H1 (cell line): Measurements from ENCODE around the gene FIGNL1.

Source experiments
- CHD2 ChIP-seq: IDR thresholded peaks from 2 replicates; pipeline ENCODE4 v1.6.1; 2012; ENCODE audit warnings: low read length, improper control_type of control experiment
- CREB1 ChIP-seq: IDR thresholded peaks from 2 replicates; pipeline ENCODE4 v1.6.1; 2012; ENCODE audit warnings: inconsistent platforms
- CTCF ChIP-seq, 3 experiments: IDR thresholded peaks; 1 replicate in 2 of 3; 2 replicates in 1 of 3; pipeline versions ENCODE4 v1.5.1 to v1.6.1; 2011; ENCODE audit warnings: low read length in 3 of 3, mild to moderate bottlenecking in 3 of 3, inconsistent platforms in 2 of 3, low read depth in 1 of 3, moderate library complexity in 1 of 3; ENCODE audit not compliant: insufficient read depth in 1 of 3; ENCODE audit errors: control extremely low read depth in 1 of 3
- EP300 ChIP-seq, 2 experiments: IDR thresholded peaks; 1 replicate in 1 of 2; 2 replicates in 1 of 2; pipeline ENCODE4 v1.6.1; 2011 to 2012; ENCODE audit warnings: low read depth in 2 of 2, low read length in 2 of 2, mild to moderate bottlenecking in 2 of 2, borderline replicate concordance in 1 of 2, inconsistent platforms in 1 of 2, moderate library complexity in 1 of 2
- EZH2 ChIP-seq: fragments of 200-600 bp; sonication (generic); IDR thresholded peaks from 2 replicates; pipeline ENCODE4 v1.7.1; 2012; ENCODE audit warnings: low read depth, mild to moderate bottlenecking, moderate library complexity, low read length, inconsistent platforms; ENCODE audit not compliant: severe bottlenecking
- JUND ChIP-seq: IDR thresholded peaks from 2 replicates; pipeline ENCODE4 v1.6.1; 2011; ENCODE audit warnings: mild to moderate bottlenecking, improper control_type of control experiment, low read length
- MAX ChIP-seq: IDR thresholded peaks from 2 replicates; pipeline ENCODE4 v1.6.1; 2012; ENCODE audit warnings: inconsistent platforms
- POLR2AphosphoS5 ChIP-seq: IDR thresholded peaks from 2 replicates; pipeline ENCODE4 v1.6.1; 2011; ENCODE audit warnings: low read depth, low read length
- RAD21 ChIP-seq, 2 experiments: IDR thresholded peaks in 1 of 2; conservative IDR thresholded peaks in 1 of 2; 2 replicates each; pipeline ENCODE4 v1.6.1; 2011; ENCODE audit warnings: low read depth in 2 of 2, low read length in 2 of 2, improper control_type of control experiment in 1 of 2, inconsistent platforms in 1 of 2, mild to moderate bottlenecking in 1 of 2, moderate library complexity in 1 of 2
- TF ChIP-seq, protein P1 (sequence below): IDR thresholded peaks from 2 replicates; pipeline ENCODE4 v1.6.1; 2012; ENCODE audit warnings: inconsistent platforms

GRCh38 chr7:50491943-50492342 is 41.8 kb upstream of the FIGNL1 start:
- TF ChIP-seq CREB1 (no peak), CTCF (IDR thresholded peaks at IDR 0.05; ENCODE audit: control extremely low read depth in 1 of 3, insufficient read depth in 1 of 3, low read depth in 1 of 3, low read length in 3 of 3) (no peak), EZH2 (no peak), EP300 (IDR thresholded peaks at IDR 0.05; ENCODE audit: borderline replicate concordance in 1 of 2, low read depth in 2 of 2, low read length in 2 of 2) (no peak), RAD21 (IDR thresholded peaks at IDR 0.05 in 1 of 2, conservative IDR thresholded peaks at IDR 0.05 in 1 of 2; ENCODE audit: low read depth in 2 of 2, low read length in 2 of 2) (no peak), MAX (no peak), JUND (no peak), CHD2 (no peak), POLR2AphosphoS5 (no peak)
- TF ChIP-seq, protein P1, sequence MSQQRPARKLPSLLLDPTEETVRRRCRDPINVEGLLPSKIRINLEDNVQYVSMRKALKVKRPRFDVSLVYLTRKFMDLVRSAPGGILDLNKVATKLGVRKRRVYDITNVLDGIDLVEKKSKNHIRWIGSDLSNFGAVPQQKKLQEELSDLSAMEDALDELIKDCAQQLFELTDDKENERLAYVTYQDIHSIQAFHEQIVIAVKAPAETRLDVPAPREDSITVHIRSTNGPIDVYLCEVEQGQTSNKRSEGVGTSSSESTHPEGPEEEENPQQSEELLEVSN, result no peak
